Activated CD4-positive, alpha-beta T cell treated with anti-CD3 and anti-CD28 coated beads for 24 hours (primary cell): Measurements from ENCODE around the gene SULT1C3.
"Not testable (repeated sequence)": the region's sequence is repeated elsewhere in the genome, so short reads cannot be mapped to it uniquely, and the experiment has no call there.

ENCODE experiments used
- DNase-seq, 2 donors: peaks; one replicate each; pipeline ENCODE4 v3.0.0-alpha.2; 2020; ENCODE audit warnings: low read depth in 2 of 2

The SULT1C3 gene

DNA sequence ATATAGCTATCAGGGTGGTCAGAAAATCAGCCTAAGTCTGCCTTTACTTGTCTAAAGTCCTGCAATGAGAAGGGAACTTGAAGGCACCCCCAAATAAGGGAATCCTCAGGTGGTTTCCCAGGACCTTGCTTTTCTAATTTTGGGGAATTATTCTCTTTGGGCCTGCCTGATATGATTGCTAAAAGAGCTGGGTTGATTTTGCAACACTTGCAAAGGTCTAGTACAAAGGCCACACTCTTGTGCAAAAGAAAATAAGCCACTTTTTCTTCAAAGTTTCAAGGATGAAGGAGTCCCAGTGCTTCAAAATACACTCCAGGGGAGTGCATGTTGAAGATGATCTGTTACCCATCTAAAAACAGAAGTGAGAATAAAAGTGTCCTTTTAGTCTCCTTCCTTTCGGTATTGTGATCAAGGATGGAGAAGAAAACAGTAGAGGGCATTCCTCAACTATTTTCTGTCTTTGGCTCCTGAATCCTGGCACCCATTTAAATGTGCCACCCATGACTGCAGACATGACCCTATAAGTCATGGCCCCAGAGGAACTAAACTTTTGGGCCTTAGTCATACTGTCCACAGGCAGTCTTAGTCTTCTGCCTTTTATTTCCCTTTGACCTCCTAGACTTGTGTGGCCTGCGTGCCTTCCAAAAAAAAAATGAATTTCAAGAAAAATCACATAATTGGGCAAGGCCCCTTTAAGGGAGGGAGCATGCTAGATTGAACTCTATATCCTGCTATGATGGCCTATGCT lies 5.1 kb downstream of the SULT1C3 start:
- DNase-seq = no peak

GRCh38 chr2:108253106-108253505 lies 13.3 kb downstream of the SULT1C3 start:
- no peak for DNase-seq

DNA sequence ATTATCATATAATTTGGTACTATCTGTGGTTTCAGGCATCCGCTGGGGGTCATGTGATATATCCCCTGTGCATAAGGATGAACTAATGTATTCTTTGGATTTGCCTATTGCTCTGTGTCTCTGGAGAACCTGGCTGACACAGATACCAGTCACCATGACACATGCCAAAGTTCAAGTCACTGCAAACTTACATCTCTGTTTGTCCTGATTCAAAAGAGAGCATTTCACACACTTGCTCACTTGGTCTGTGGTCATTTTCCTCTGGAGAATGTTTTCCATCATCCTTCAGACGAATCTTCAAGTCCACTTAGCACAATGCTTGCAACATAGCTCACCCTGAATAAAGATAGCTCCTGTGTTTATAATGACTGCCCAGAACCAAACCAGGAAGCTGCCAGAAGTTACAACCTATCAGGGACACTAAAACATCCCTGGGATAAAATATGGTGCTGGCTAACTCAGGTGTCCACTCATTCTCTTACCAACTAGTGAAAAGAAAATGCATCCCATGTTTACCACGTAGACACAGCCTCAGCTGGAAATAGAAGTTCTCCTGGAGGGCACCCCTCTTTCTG lies 18.1 kb downstream of the SULT1C3 start:
- DNase-seq = no peak

DNA sequence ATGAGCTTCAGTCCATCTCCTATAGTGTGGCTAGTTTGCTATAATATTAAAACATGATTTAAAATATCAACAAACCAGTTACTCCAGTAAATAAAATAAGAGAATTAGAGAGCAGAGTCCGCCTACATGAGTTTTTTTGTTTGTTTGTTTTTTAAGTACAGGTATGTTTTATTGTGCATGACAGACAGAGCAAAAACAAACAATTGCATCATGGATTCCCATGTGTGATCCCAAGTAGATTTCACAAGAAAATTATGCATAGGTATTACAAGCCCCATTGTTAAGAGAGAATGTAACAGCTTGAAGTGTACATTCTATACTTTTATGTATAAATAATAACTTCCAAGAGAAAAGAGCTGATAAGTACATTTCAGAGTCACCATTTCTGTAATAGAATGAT lies 21.0 kb downstream of the SULT1C3 start:
- no peak for DNase-seq

- DNase-seq = no peak
These were observed 22.3 kb downstream of the SULT1C3 start for GRCh38 chr2:108262036-108262435.

DNA sequence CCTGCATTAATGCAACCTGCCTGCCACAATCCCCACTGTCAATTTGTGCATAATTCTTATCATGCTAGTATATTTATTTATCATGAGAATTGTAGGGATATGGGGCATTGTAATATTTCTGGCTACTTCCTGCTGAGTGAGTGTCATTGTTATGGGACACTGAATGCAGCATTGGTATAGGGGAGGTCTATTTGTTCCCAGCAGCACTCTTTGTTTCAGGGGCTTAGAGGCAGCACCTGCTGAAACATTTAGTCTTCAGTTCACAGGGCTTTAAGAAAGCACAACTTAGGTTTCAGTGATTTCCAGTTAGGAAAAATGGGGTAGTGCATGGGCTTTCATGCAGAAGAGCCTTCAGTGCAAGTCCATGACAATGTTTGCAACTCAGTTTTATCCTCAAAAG lies 23.6 kb downstream of the SULT1C3 start:
- DNase-seq = no peak

GRCh38 chr2:108266218-108266617 lies 26.4 kb downstream of the SULT1C3 start:
- DNase-seq = no peak

- no peak for DNase-seq
These were observed 27.3 kb downstream of the SULT1C3 start for GRCh38 chr2:108267101-108267500.

DNA sequence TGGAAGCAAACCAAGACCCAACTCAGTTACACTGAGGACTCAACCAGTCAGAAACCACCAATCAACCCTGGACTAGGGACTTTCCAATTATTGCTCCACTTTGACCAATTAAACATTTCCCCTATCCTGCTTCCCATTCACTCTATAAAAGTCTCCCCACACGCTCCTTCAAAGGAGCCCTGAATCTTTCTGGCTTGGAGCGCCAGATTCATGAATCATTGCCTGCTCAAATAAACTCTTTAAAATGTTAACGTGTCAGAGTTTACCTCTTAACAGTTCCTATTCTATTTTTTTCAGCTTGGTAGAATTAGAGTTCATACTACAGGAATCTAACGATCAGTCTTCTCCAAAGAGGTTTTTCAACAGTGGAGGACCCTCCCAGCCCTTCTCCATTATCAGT lies 28.2 kb downstream of the SULT1C3 start:
- no peak for DNase-seq

GRCh38 chr2:108270346-108270745 lies 30.6 kb downstream of the SULT1C3 start:
- DNase-seq = no peak

- no peak for DNase-seq
These were observed 31.2 kb downstream of the SULT1C3 start for GRCh38 chr2:108270768-108271506.

DNA sequence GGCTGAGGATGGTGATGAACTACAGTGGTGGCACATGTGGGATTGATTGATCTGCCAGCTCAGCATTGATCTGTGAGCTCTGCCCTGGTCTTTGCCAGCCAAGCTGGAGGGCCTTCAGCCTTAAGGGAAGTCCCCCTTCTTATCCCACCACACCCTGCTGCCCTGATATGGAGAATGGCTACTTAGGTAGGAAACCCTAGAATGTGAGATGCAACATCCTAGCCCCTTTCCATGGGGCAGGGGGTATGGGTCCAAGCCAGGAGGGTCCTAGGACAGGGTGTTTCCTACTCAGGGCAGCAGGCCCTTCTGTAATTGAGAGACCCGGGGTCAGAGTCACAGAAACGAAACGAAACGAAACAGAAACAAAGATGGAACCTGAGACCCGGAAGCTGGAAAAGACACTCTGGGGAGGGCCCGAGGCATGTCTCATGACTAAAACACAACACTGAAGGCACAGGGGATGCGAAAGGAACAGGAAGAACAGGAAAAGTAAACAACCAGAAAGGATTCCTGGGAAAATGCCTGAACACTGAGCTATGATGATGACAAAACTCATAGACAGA lies 32.0 kb downstream of the SULT1C3 start:
- no peak for DNase-seq

GRCh38 chr2:108278631-108279030 lies 38.9 kb downstream of the SULT1C3 start:
- DNase-seq = no peak

GRCh38 chr2:108279468-108279867 lies 39.7 kb downstream of the SULT1C3 start:
- no peak for DNase-seq

DNA sequence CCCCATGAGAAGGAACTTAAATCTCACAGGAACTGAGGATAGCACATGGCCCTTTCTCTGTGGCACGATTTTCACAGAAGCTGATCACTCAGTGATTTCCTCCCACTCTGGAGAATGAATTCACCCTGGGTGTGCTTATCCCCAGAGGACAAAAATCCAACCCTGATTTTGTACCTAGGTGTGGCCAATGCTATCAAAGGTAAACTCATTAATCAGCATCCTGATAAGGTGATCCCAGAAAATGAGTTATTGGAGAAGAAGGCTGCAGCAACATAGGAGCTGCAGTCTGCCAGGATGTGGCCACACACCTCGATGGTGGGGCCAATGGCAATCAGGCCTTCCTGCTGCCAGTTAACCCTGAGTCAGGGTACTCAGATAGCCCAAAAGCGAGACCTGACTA lies 40.7 kb downstream of the SULT1C3 start:
- no peak for DNase-seq

GRCh38 chr2:108284566-108284965 lies 44.8 kb downstream of the SULT1C3 start:
- not testable (repeated sequence) for DNase-seq

GRCh38 chr2:108285616-108286015 lies 45.8 kb downstream of the SULT1C3 start:
- no peak for DNase-seq

DNA sequence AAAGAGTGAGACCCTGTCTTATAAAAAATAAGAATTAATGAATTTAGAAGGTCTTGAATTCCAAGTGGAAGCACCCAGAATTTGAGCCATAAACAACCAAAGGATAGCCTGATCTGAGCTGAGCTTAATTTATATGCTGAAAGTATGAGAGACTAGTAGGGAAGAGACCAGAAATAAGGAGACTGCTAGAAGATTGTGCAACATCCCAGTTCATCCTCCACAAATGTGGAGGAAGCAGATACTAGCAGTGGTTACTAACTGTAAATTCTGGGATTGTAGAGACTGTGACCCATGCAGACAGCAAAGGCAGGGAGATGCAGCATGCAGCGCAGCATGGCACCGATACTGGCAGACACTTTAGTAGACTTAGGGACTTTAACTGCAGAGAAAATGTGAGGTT lies 47.4 kb downstream of the SULT1C3 start:
- DNase-seq = no peak

- DNase-seq = no peak
These were observed 48.9 kb downstream of the SULT1C3 start, which contains the start of gene SULT1C2 for GRCh38 chr2:108288534-108289106. Gene SULT1C2 (plus strand): TSS chr2:108288895. CDS start chr2:108293668, 4,773 bp downstream.

GRCh38 chr2:108293850-108294249 lies 54.1 kb downstream of the SULT1C3 start:
- DNase-seq = no peak

DNA sequence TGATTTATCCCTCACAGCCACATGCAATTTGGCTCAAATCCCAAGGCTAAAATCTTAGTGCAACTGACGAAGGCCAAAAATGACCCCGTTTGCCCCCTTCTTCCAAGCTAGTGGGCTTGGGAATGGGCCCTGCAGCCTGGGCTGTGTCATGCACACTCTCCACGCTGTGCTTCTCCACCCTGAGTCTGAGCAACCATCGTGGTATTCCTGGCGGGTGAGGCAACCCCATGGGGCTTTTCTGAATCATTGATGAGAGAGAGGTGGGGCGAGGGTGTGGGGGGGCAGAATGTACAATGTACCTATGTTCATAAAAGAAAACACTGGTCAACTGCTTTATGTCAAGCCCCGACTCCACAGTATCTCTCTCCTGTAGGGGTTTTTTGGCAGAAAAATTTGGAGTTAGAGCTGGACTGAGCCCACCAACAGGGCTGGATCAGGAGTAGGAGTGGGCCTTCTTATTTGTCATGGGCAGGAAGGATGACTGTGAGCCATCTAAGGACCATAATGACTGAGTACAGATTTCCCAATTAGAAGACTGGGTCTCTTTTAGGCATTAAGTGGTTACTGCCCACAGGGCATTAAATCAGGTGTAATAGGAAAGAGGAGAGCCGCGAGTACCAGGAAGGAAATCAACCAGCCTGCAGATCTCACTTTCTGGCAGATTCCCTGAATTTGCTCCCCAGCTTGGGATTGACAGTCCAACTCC lies 57.8 kb downstream of the SULT1C3 start:
- no peak for DNase-seq

- no peak for DNase-seq
These were observed 61.8 kb downstream of the SULT1C3 start for GRCh38 chr2:108301558-108301957.
